KMS-11 (cell line): Measurements from ENCODE around the gene TRIM52.
"Not testable (repeated sequence)": the region's sequence is repeated elsewhere in the genome, so short reads cannot be mapped to it uniquely, and the experiment has no call there.

Experiments used
- H2AFZ ChIP-seq: fragments of 200-600 bp; sonication (generic); 2 replicates; pipeline ENCODE4 v1.6.1; 2016; ENCODE audit warnings: antibody characterized with exemption, mixed run types, low read depth
- H3K27ac ChIP-seq: fragments of 200-600 bp; sonication (generic); 2 replicates; pipeline ENCODE4 v1.6.1; 2016; ENCODE audit warnings: mild to moderate bottlenecking, mixed run types
- H3K27me3 ChIP-seq: fragments of 200-600 bp; sonication (generic); 2 replicates; pipeline ENCODE4 v1.6.1; 2017; ENCODE audit warnings: mild to moderate bottlenecking, low read depth, mixed run types, moderate library complexity; ENCODE audit not compliant: insufficient read depth
- H3K36me3 ChIP-seq: fragments of 200-600 bp; sonication (generic); 2 replicates; pipeline ENCODE4 v1.6.1; 2017; ENCODE audit warnings: mild to moderate bottlenecking, mixed run types; ENCODE audit not compliant: insufficient read depth
- H3K4me1 ChIP-seq: fragments of 200-600 bp; sonication (generic); 2 replicates; pipeline ENCODE4 v1.6.1; 2016; ENCODE audit warnings: mild to moderate bottlenecking, low read depth, mixed run types; ENCODE audit not compliant: poor library complexity, severe bottlenecking
- H3K4me2 ChIP-seq: fragments of 200-600 bp; sonication (generic); 2 replicates; pipeline ENCODE4 v1.7.0; 2016; ENCODE audit warnings: mild to moderate bottlenecking, mixed run types
- H3K4me3 ChIP-seq: fragments of 200-600 bp; sonication (generic); IDR thresholded peaks from 2 replicates; pipeline ENCODE4 v1.6.1; 2017; ENCODE audit warnings: low read depth, low read length, mixed read lengths; ENCODE audit not compliant: insufficient read depth
- H3K79me2 ChIP-seq: fragments of 200-600 bp; sonication (generic); 2 replicates; pipeline ENCODE4 v1.6.1; 2016; ENCODE audit warnings: low read depth, mixed run types; ENCODE audit not compliant: insufficient read depth
- H3K9ac ChIP-seq: fragments of 200-600 bp; sonication (generic); 2 replicates; pipeline ENCODE4 v1.6.1; 2016; ENCODE audit warnings: mild to moderate bottlenecking, mixed run types
- H4K20me1 ChIP-seq: fragments of 200-600 bp; sonication (generic); 2 replicates; pipeline ENCODE4 v1.6.1; 2016; ENCODE audit warnings: mild to moderate bottlenecking, mixed run types; ENCODE audit not compliant: insufficient read depth
- TF ChIP-seq, protein P1 (sequence below): fragments of 200-600 bp; sonication (generic); conservative IDR thresholded peaks from 2 replicates; pipeline ENCODE4 v1.6.1; 2017; ENCODE audit warnings: low read depth, mild to moderate bottlenecking, antibody characterized with exemption, low read length, moderate library complexity, mixed read lengths

TRIM52 gene

DNA sequence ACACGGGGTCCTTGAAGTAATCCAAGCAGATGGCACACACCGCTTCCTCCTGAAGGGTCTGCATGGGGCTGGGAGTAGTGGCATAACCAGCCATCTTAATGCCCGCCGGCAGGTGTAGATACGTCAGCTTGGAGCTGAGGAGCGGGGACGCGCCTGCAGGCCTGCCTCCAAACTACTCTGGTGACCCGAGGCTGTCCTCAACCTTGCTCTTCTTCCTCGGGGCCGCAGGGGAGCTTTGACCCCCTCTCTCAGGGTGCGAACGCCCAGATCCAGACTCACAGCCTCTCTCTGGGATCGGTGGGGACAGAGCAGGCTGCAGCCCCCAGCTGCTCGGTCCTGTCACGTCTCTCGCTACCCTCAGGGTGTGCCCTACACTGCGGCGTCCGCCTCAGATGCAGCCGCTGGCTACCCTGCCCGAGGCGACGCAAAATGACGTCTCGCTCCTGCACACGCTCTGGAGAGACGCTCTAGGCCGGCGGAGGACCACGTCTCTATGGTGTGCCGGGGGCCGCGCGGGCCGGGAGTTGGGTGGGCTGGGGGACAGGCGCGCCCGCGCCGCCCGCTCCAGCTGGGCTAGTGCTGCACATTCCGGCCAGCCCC lies at the start of gene TRIM52:
TRIM52 (minus strand) TSS at position 424 of the 600 bp plus-strand sequence; CDS start at position 94, 330 bp downstream.
- peak within 1 kb of the TSS; percentile 67 for H2AFZ ChIP-seq
- H3K27me3 ChIP-seq = no peaks in the 10 kb centered on the region
- peaks cover 14% of the 10 kb centered on the region for H3K4me1 ChIP-seq
- H3K79me2 ChIP-seq = peaks cover 34% of the 10 kb centered on the region
- peak within 1 kb of the TSS; percentile 99 for H3K9ac ChIP-seq
- no peaks in the 10 kb centered on the region for H3K36me3 ChIP-seq
- peak within 1 kb of the TSS; percentile 96 for H3K27ac ChIP-seq
- TF ChIP-seq, protein P1, sequence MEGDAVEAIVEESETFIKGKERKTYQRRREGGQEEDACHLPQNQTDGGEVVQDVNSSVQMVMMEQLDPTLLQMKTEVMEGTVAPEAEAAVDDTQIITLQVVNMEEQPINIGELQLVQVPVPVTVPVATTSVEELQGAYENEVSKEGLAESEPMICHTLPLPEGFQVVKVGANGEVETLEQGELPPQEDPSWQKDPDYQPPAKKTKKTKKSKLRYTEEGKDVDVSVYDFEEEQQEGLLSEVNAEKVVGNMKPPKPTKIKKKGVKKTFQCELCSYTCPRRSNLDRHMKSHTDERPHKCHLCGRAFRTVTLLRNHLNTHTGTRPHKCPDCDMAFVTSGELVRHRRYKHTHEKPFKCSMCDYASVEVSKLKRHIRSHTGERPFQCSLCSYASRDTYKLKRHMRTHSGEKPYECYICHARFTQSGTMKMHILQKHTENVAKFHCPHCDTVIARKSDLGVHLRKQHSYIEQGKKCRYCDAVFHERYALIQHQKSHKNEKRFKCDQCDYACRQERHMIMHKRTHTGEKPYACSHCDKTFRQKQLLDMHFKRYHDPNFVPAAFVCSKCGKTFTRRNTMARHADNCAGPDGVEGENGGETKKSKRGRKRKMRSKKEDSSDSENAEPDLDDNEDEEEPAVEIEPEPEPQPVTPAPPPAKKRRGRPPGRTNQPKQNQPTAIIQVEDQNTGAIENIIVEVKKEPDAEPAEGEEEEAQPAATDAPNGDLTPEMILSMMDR = no peak
- no peaks in the 10 kb centered on the region for H4K20me1 ChIP-seq
- H3K4me2 ChIP-seq = peak within 1 kb of the TSS; percentile 89
- no peak within 1 kb of the TSS for H3K4me3 ChIP-seq

DNA sequence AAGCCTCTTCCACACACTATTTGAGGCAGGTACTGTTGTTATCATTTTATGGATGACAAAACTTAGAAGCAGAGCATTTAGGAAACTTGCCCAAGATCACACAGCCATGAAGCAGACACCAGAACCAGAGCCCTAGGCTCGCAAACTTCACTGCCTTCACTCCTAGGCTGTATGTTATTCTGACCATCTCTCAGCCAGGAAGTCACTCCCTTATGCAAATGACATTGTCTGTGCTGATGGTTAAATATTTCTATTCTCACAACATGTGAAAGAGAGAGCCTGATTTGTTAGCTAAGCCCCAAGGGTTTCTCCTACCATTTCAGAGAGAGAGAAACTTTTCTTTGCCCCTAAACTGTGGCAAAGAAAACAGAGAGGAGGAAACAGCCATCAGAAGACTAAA lies 26.4 kb upstream of the TRIM52 start:
- not testable (repeated sequence) for H3K9ac ChIP-seq, H3K27me3 ChIP-seq, H4K20me1 ChIP-seq, H3K79me2 ChIP-seq, H3K36me3 ChIP-seq, H2AFZ ChIP-seq, H3K4me2 ChIP-seq, H3K27ac ChIP-seq, H3K4me3 ChIP-seq, H3K4me1 ChIP-seq

DNA sequence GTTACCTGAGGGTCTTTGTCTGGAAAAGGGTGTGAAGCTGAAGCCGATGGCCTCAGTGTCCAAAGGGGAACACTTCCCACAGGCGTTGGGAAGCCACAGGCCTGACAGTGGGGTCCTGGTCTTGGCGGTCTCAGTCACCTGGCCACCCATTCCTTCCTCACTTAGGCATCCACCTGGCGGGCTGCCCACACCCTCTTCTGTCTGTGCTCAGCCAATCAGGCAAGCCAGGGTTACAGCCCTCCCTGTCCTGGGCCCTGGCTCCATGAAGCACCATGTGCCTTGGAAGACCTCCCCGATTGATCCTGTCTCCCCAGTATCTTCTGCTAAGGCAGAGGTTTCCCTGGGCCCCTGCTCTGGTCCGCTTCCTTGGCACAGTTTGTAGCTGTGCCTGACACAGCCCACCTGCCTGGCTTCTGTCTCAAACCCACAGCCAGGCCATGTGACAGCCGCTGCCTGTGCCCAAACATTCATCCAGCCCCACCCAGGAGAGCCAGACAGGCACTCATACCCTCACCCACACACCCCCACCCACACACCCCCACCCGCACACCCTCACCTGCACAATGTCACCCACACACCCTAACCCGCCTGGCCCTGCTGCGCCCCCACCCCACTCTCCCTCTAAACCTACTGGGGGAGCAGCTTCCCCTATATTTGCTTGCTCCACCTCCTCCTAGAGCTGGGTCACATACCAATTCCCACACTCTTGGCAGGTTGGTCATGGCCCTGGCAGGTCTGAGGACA lies 25.2 kb upstream of the TRIM52 start:
- H3K27me3 ChIP-seq, H3K4me1 ChIP-seq, H2AFZ ChIP-seq, H3K4me2 ChIP-seq, H3K36me3 ChIP-seq, H3K4me3 ChIP-seq, H3K9ac ChIP-seq, H4K20me1 ChIP-seq, H3K79me2 ChIP-seq, H3K27ac ChIP-seq: not testable (repeated sequence)

DNA sequence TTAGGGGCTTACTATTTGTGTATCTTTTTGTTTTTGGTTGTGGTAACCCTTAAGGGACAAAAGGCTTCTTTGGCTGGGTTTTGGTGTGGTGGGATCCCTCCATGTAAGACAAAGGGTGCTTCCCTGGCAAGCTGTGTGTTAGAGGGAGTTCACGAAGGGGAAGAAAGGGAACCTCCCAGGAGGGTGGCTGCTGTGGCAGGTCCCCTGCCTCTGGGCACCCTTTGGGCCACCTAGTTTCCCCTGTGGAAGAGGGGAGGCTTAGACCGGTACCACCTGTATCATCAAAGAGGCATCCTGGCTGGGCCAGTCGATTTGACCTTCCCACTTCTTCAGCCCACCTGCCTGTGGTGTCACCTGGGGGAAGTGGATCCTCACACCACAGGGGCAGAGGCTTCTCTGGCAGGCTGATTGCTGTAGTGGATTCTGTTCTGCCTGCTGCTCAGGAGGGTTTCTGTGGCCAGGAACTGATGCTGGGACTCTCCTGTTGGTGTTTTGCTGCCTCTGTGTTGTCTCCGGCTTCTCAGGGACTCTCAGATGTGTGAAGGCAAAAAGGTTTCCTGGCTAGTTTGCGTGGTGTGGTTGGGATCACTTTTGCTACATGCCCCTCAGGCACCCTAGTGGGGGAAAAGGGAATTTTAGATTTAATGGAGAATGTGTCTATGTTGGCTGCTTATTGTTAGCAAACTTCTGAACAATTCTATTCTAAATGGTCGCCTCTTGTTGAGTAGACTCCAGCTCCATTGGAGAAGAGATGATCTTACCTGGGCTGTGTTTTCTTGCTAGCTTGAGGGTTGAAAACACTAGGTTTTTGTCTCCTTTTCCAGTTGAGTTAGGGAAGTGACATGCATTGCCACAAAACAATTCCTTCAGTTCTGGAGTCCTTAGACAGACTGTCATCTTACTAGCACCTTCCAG lies 23.2 kb upstream of the TRIM52 start:
- H3K4me2 ChIP-seq, H2AFZ ChIP-seq, H3K27me3 ChIP-seq, H3K36me3 ChIP-seq, H4K20me1 ChIP-seq, H3K79me2 ChIP-seq, H3K4me3 ChIP-seq, H3K4me1 ChIP-seq, H3K9ac ChIP-seq, H3K27ac ChIP-seq: not testable (repeated sequence)

DNA sequence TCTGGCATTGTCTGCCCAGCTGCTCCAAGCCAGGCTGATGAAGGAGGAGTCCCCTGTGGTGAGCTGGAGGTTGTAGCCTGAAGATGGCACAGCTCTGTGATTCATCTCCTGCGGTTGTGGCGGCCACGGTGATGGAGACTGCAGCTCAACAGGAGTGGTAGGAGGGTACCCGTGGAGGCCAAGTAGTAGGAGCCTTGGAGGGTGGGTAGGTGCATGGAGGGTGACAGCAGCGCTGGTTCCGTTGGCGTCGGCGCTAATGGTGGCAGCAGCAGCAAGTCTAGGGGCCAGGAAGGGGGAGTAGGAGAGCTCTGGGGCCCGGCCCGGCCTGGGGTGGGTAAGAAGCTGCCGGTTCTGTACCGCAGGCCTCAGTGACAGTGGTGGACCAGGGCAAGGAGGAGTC lies 22.4 kb upstream of the TRIM52 start:
- Histone ChIP-seq H3K27me3 (no peaks in the 10 kb centered on the region), H3K27ac (no peak overlapping the region), H3K4me1 (no peaks in the 10 kb centered on the region), H3K79me2 (no peaks in the 10 kb centered on the region), H3K9ac (no peak overlapping the region), H3K36me3 (no peaks in the 10 kb centered on the region), H3K4me2 (no peak overlapping the region), H4K20me1 (no peaks in the 10 kb centered on the region), H3K4me3 (no peak overlapping the region), H2AFZ (no peak overlapping the region)
- TF ChIP-seq, protein P1 = no peak
